H1 (cell line): ENCODE data around the gene PXK. TPM values are rescaled to one million over a fixed set of nuclear protein-coding genes. Genes with fewer than 3 reads are reported as not detected.

Experiments
- KDM1A ChIP-seq: fragments of 200-600, 300-600 bp; sonication (generic); IDR thresholded peaks from 2 replicates; pipeline ENCODE4 v1.7.1; 2016; ENCODE audit warnings: mild to moderate bottlenecking, low read length, borderline replicate concordance
- NANOG ChIP-seq: IDR thresholded peaks from 2 replicates; pipeline ENCODE4 v1.6.1; 2011; ENCODE audit warnings: low read length, low read depth, mild to moderate bottlenecking, inconsistent platforms; ENCODE audit not compliant: insufficient read depth, poor library complexity, severe bottlenecking
- RFX5 ChIP-seq: IDR thresholded peaks from 2 replicates; pipeline ENCODE4 v1.6.1; 2011; ENCODE audit warnings: low read depth, low read length, improper control_type of control experiment, borderline replicate concordance
- TAF1 ChIP-seq: IDR thresholded peaks from 2 replicates; pipeline ENCODE4 v1.6.1; 2011; ENCODE audit warnings: mild to moderate bottlenecking, low read depth, low read length
- polyA plus RNA-seq, 7 experiments: library from polyadenylated mRNA; depleted of rRNA in 3 of 7; stranded (reverse) in 5 of 7; unstranded in 2 of 7; fragments of >200 nt in 5 of 7; fragments of 200-250 nt in 2 of 7; gene quantifications; 1 replicate in 5 of 7; 2 replicates in 1 of 7; 4 replicates in 1 of 7; pipeline versions ENCODE4 v1.2.1 to v1.2.3, GENCODE V29; 2011 to 2013; ENCODE audit warnings: missing spikeins in 2 of 7, mixed read lengths in 2 of 7
- total RNA-seq: library from RNA; stranded (reverse); fragmentation: NEBNext Ultra II Directional; extraction: Animal tissue kit (Norgen Biotek cat#: 25700); gene quantifications from 2 replicates; pipeline ENCODE4 v1.2.1, GENCODE V29; 2021
- TF ChIP-seq, protein P1 (sequence below): IDR thresholded peaks from 2 replicates; pipeline ENCODE4 v1.6.1; 2012; ENCODE audit warnings: low read length, inconsistent platforms

The PXK gene
- total and polyA plus RNA-seq, 2 of the 8 experiments (the other 6 are each of a cell fraction or from before 2014, with no cell fraction given) = 3.5 to 7.1 TPM

DNA sequence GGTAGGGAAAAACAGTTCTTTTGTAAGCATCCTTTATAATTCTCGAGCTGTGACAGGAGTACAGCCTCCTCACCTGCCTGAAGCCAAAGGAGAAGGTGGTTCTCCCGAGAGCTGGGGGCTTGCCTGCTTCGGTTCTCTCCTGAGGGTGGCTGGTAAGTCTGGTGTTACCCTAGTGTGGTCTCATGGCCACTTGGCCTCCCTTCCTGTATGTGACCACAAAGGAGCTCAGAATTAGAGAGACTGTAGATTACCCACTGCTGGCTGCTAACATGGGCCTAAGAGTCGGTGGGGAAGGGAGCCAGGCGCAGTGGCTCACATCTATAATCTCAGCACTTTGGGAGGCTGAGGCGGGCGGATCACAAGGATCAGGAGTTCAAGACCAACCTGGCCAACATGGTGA lies 88.3 kb downstream of the PXK start (continued):
- TF ChIP-seq NANOG = no peak
- TF ChIP-seq, protein P1, sequence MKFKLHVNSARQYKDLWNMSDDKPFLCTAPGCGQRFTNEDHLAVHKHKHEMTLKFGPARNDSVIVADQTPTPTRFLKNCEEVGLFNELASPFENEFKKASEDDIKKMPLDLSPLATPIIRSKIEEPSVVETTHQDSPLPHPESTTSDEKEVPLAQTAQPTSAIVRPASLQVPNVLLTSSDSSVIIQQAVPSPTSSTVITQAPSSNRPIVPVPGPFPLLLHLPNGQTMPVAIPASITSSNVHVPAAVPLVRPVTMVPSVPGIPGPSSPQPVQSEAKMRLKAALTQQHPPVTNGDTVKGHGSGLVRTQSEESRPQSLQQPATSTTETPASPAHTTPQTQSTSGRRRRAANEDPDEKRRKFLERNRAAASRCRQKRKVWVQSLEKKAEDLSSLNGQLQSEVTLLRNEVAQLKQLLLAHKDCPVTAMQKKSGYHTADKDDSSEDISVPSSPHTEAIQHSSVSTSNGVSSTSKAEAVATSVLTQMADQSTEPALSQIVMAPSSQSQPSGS = no peak
- TF ChIP-seq TAF1 = no peak
- no peak for TF ChIP-seq RFX5
- TF ChIP-seq KDM1A = no peak
